HEK293T (cell line): ENCODE data around the gene PATJ.

ENCODE experiments used
- ARNT ChIP-seq: fragments of 450-650 bp; IDR thresholded peaks from 2 replicates; pipeline ENCODE4 v1.6.1; 2017; ENCODE audit warnings: mild to moderate bottlenecking
- ELF4 ChIP-seq: fragments of 450-650 bp; IDR thresholded peaks from 2 replicates; pipeline ENCODE4 v1.6.1; 2017; ENCODE audit warnings: antibody characterized with exemption
- FOXA1 ChIP-seq: fragments of 450-650 bp; IDR thresholded peaks from 2 replicates; pipeline ENCODE4 v1.6.1; 2016; ENCODE audit warnings: mild to moderate bottlenecking
- FOXK2 ChIP-seq: fragments of 450-650 bp; IDR thresholded peaks from 2 replicates; pipeline ENCODE4 v1.6.1; 2016; ENCODE audit warnings: mild to moderate bottlenecking
- L3MBTL2 ChIP-seq: fragments of 450-650 bp; conservative IDR thresholded peaks from 2 replicates; pipeline ENCODE4 v1.6.1; 2016; ENCODE audit warnings: mild to moderate bottlenecking
- NFRKB ChIP-seq: fragments of 450-650 bp; IDR thresholded peaks from 2 replicates; pipeline ENCODE4 v1.6.1; 2016; ENCODE audit warnings: mild to moderate bottlenecking, moderate library complexity
- SP1 ChIP-seq: fragments of 450-650 bp; IDR thresholded peaks from 2 replicates; pipeline ENCODE4 v1.6.1; 2017
- SUZ12 ChIP-seq: fragments of 450-650 bp; IDR thresholded peaks from 2 replicates; pipeline ENCODE4 v1.6.1; 2016; ENCODE audit warnings: mild to moderate bottlenecking
- TARDBP ChIP-seq: fragments of 450-650 bp; IDR thresholded peaks from 2 replicates; pipeline ENCODE4 v1.6.1; 2016

GRCh38 chr1:61790837-61791236 is 48.6 kb downstream of the PATJ start:
- TF ChIP-seq TARDBP (no peak), L3MBTL2 (no peak), ELF4 (no peak), SUZ12 (no peak), SP1 (no peak), ARNT (no peak), NFRKB (no peak), FOXA1 (no peak), FOXK2 (no peak)
